SK-N-SH (cell line): ENCODE results near the gene FMO5.

Experiments
- CHD2 ChIP-seq: fragments of 150-350 bp; IDR thresholded peaks from 2 replicates; pipeline ENCODE4 v1.6.1; 2018; ENCODE audit warnings: low read length; ENCODE audit not compliant: partially characterized antibody
- CTCF ChIP-seq: fragments of 200-600 bp; sonication (generic); IDR thresholded peaks from 2 replicates; pipeline ENCODE4 v1.6.1; 2017; ENCODE audit warnings: antibody characterized with exemption, mild to moderate bottlenecking, moderate library complexity
- EP300 ChIP-seq, 2 experiments: IDR thresholded peaks; 2 replicates each; pipeline versions ENCODE4 v1.4.0 to v1.6.1; 2012; ENCODE audit warnings: borderline replicate concordance in 1 of 2, low read depth in 1 of 2, low read length in 1 of 2
- EZH2phosphoT487 ChIP-seq: fragments of 200-600 bp; sonication (generic); IDR thresholded peaks from 2 replicates; pipeline ENCODE4 v1.6.1; 2017; ENCODE audit warnings: low read depth, mixed run types, mild to moderate bottlenecking, antibody characterized with exemption, moderate library complexity, borderline replicate concordance
- MAX ChIP-seq: IDR thresholded peaks from 2 replicates; pipeline ENCODE4 v1.4.0; 2012; ENCODE audit warnings: low read depth
- PBX3 ChIP-seq: IDR thresholded peaks from 2 replicates; pipeline ENCODE4; 2012
- POLR2AphosphoS5 ChIP-seq: IDR thresholded peaks from 2 replicates; pipeline ENCODE4 v1.6.1; 2012; ENCODE audit warnings: low read depth, low read length
- RAD21 ChIP-seq: IDR thresholded peaks from 2 replicates; pipeline ENCODE4 v1.6.1; 2012; ENCODE audit warnings: mild to moderate bottlenecking, low read length
- REST ChIP-seq: IDR thresholded peaks from 2 replicates; pipeline ENCODE4 v1.6.1; 2012; ENCODE audit warnings: mild to moderate bottlenecking, low read depth, low read length, moderate library complexity
- TAF1 ChIP-seq: IDR thresholded peaks from 2 replicates; pipeline ENCODE4 v1.6.1; 2012; ENCODE audit warnings: low read depth, mild to moderate bottlenecking, low read length, moderate library complexity, borderline replicate concordance
- TEAD4 ChIP-seq: IDR thresholded peaks from 2 replicates; pipeline ENCODE4 v1.4.0; 2012; ENCODE audit warnings: mild to moderate bottlenecking, borderline replicate concordance; ENCODE audit not compliant: insufficient read depth
- USF2 ChIP-seq: fragments of 150-350 bp; IDR thresholded peaks from 2 replicates; pipeline ENCODE4 v1.6.1; 2017; ENCODE audit warnings: antibody characterized with exemption, low read length, low read depth, borderline replicate concordance
- YY1 ChIP-seq: IDR thresholded peaks from 2 replicates; pipeline ENCODE4 v1.4.0; 2012; ENCODE audit warnings: low read depth, mild to moderate bottlenecking

DNA sequence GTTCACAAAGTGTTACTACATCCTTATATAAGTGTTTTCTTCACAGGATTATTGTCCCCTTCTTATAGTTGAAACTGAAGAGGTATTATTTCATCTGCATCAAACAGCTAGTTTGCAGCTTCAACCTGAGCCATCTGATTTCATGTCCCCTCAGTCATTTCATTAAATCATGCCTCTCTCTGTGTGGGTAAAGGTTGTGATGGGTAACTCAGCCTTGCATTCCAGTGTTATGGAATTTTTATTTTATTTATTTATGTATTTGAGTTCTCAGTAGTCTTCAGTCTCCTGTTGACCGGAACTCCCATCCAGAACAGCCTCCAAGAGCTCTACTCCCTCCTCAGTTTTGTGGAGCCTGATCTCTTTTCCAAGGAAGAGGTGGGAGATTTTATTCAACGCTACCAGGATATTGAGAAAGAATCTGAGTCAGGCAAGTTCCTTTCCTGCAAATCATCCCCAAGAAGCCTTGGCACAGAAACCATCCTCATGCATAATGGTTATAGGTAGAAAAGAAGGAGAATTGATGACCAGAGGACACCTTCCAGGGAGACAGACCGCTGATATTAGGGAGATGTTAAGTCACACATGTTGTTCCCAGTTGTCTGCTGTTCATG lies 39.1 kb upstream of the FMO5 start:
- TF ChIP-seq POLR2AphosphoS5 (no peak), REST (no peak), CTCF (no peak), TAF1 (no peak), YY1 (no peak), RAD21 (no peak), TEAD4 (no peak), PBX3 (no peak), USF2 (no peak), EP300 (IDR thresholded peaks at IDR 0.05; ENCODE audit: borderline replicate concordance in 1 of 2, low read depth in 1 of 2, low read length in 1 of 2) (no peak), EZH2phosphoT487 (no peak), CHD2 (no peak), MAX (no peak)
